Panc1 (cell line): ENCODE results near the gene PECR. TPM values are rescaled to one million over a fixed set of nuclear protein-coding genes. Genes with fewer than 3 reads are reported as not detected.

Experiments
- ATAC-seq: fragments of 200-7000 bp; cut with Tn5 transposase; 2 replicates; pipeline ENCODE4 v1.9.1; 2020; ENCODE audit warnings: mild to moderate bottlenecking, moderate library complexity
- BruUV-seq: library from RNA; stranded (reverse); fragments of 400-500 nt; replicated peaks from 2 replicates; lab custom pipeline; 2021; lab: Mats Ljungman, UMichigan
- CTCF ChIA-PET: fragments of 300-600 bp; sonication (Branson Sonifier 250); formaldehyde crosslinking; loops from one replicate; lab custom pipeline; 2022; ENCODE audit warnings: antibody characterized with exemption; lab: Charles Lee
- POLR2A ChIA-PET: fragments of 300-600 bp; sonication (Branson Sonifier 250); formaldehyde crosslinking; loops from one replicate; lab custom pipeline; 2022; ENCODE audit warnings: antibody characterized with exemption; lab: Charles Lee
- DNase-seq: peaks from one replicate; pipeline ENCODE4 v3.0.0-alpha.2; 2010; ENCODE audit warnings: low read depth, low spot score
- H3K27ac ChIP-seq: 2 replicates; pipeline ENCODE4 v1.5.1; 2011; ENCODE audit warnings: mild to moderate bottlenecking, low read length, inconsistent platforms
- H3K27me3 ChIP-seq: fragments of 200-500 bp; sonication (Bioruptor generic); 2 replicates; pipeline ENCODE4 v1.6.0; 2014; ENCODE audit warnings: low read length, inconsistent platforms; ENCODE audit not compliant: control insufficient read depth, insufficient read depth
- H3K36me3 ChIP-seq: fragments of 200-500 bp; sonication (Bioruptor generic); 2 replicates; pipeline ENCODE4 v1.5.1; 2014; ENCODE audit warnings: inconsistent platforms, mild to moderate bottlenecking, low read length, moderate library complexity; ENCODE audit not compliant: control insufficient read depth, insufficient read depth
- H3K4me1 ChIP-seq: 2 replicates; pipeline ENCODE4 v1.5.1; 2011; ENCODE audit warnings: inconsistent platforms, mild to moderate bottlenecking, low read length, moderate library complexity; ENCODE audit not compliant: control insufficient read depth, insufficient read depth
- H3K4me3 ChIP-seq, 2 experiments: 2 replicates each; pipeline ENCODE4 v1.5.1; 2011 to 2012; ENCODE audit warnings: low read depth in 2 of 2, low read length in 2 of 2, mild to moderate bottlenecking in 2 of 2, inconsistent platforms in 1 of 2, moderate library complexity in 1 of 2
- H3K9me3 ChIP-seq: fragments of 200-500 bp; sonication (Bioruptor generic); 2 replicates; pipeline ENCODE4 v1.5.1; 2014; ENCODE audit warnings: low read depth, mild to moderate bottlenecking, inconsistent platforms, low read length, moderate library complexity; ENCODE audit not compliant: control insufficient read depth, insufficient read depth
- CTCF ChIP-seq: fragments of 450-650 bp; IDR thresholded peaks from 2 replicates; pipeline ENCODE4 v1.5.1; 2017; ENCODE audit warnings: mild to moderate bottlenecking
- POLR2AphosphoS5 ChIP-seq: IDR thresholded peaks from 2 replicates; pipeline ENCODE4 v1.6.1; 2012; ENCODE audit warnings: mild to moderate bottlenecking, low read depth, low read length, moderate library complexity
- SIN3A ChIP-seq: IDR thresholded peaks from 2 replicates; pipeline ENCODE4 v1.6.1; 2012; ENCODE audit warnings: low read depth, mild to moderate bottlenecking, low read length, moderate library complexity, borderline replicate concordance; ENCODE audit not compliant: insufficient read depth
- TCF7L2 ChIP-seq: IDR thresholded peaks from 2 replicates; pipeline ENCODE4 v1.6.1; 2011; ENCODE audit warnings: mild to moderate bottlenecking, low read depth, low read length, inconsistent platforms
- in situ Hi-C: cut with HindIII; loops from 2 replicates; pipeline ENCODE4 v1.10.0; 2016; ENCODE audit warnings: low sequenced_read_pairs, low pct_unique_long_range_greater_than_20kb
- intact Hi-C: fragments of 100-400 bp; cut with micrococcal nuclease; formaldehyde crosslinking; loops from one replicate; pipeline ENCODE4 v1.10.0; 2022; ENCODE audit not compliant: unreplicated experiment
- total RNA-seq: library from RNA; stranded (reverse); gene quantifications from one replicate; pipeline ENCODE4 v1.2.1, GENCODE V29; 2021; ENCODE audit not compliant: unreplicated experiment
- TF ChIP-seq, protein P1 (sequence below), 2 experiments: IDR thresholded peaks; 2 replicates each; pipeline ENCODE4 v1.6.1; 2011 to 2012; ENCODE audit warnings: low read depth in 2 of 2, control low read depth in 1 of 2, low read length in 1 of 2, mild to moderate bottlenecking in 1 of 2, moderate library complexity in 1 of 2; ENCODE audit not compliant: insufficient read depth in 1 of 2

PECR gene
- total RNA-seq, 1 experiment from 2014 or later: 16.5 TPM

DNA sequence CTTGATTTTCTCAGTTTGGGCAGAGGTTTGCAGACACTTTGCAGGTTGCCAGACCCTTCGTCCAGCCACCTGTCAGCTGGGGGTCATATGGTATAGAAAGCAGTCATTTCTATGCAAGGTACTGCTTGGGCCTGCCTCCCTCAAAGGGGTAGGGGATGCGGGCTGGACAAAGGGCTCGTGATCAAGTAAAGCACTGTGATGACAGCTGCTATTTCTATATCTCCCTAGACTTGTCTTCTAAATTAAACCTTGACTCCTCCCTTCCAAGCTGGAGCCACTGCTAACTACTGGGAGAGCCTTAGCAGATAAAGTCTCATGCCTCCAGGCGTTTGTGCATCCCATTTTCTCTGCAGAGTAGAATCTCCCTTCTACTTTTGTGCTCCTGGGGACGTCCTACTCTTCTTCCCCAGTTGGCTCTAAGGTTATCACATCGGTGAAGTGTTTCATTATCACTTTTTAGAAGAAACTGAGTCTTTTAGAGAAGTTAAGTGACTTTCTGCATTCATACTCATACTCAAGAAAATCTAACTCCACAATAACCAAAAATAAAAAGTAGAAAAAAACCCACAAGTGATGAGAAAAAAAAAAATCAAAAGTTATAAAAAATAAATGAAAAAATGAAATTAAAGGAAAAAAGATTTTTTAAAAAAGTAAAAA, 26.8 kb upstream of the PECR start:
- Histone ChIP-seq H3K4me1 (peaks cover 32% of the 10 kb centered on the region), H3K27ac (peak overlapping the region; percentile 98), H3K9me3 (no peaks in the 10 kb centered on the region), H3K27me3 (no peaks in the 10 kb centered on the region), H3K36me3 (peaks cover 34% of the 10 kb centered on the region), H3K4me3 (peak overlapping the region; percentile 44 to 64)
- TSS peak; percentile 100 for BruUV-seq
- CTCF ChIA-PET: interaction anchor here (1.1 kb wide), 1 partner anchor 18 kb away, joined by 3 read pairs; no protein-coding TSS in a partner anchor
- POLR2A ChIA-PET: interaction anchor here (0.5 to 0.7 kb wide), 4 partner anchors 54 to 1299 kb away, joined by 5 to 12 read pairs (median 6); partner anchors contain the start of gene BARD1
- in situ Hi-C loops (no loop called here), intact Hi-C loops (no loop called here)
- no peak for DNase-seq
- no peak for ATAC-seq
- TF ChIP-seq TCF7L2: no peak
- TF ChIP-seq POLR2AphosphoS5: no peak; the same call in 1 of the 2 replicates
- no peak for TF ChIP-seq SIN3A
- TF ChIP-seq CTCF: no peak
- TF ChIP-seq, protein P1, sequence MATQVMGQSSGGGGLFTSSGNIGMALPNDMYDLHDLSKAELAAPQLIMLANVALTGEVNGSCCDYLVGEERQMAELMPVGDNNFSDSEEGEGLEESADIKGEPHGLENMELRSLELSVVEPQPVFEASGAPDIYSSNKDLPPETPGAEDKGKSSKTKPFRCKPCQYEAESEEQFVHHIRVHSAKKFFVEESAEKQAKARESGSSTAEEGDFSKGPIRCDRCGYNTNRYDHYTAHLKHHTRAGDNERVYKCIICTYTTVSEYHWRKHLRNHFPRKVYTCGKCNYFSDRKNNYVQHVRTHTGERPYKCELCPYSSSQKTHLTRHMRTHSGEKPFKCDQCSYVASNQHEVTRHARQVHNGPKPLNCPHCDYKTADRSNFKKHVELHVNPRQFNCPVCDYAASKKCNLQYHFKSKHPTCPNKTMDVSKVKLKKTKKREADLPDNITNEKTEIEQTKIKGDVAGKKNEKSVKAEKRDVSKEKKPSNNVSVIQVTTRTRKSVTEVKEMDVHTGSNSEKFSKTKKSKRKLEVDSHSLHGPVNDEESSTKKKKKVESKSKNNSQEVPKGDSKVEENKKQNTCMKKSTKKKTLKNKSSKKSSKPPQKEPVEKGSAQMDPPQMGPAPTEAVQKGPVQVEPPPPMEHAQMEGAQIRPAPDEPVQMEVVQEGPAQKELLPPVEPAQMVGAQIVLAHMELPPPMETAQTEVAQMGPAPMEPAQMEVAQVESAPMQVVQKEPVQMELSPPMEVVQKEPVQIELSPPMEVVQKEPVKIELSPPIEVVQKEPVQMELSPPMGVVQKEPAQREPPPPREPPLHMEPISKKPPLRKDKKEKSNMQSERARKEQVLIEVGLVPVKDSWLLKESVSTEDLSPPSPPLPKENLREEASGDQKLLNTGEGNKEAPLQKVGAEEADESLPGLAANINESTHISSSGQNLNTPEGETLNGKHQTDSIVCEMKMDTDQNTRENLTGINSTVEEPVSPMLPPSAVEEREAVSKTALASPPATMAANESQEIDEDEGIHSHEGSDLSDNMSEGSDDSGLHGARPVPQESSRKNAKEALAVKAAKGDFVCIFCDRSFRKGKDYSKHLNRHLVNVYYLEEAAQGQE (IDR thresholded peaks at IDR 0.05; ENCODE audit: insufficient read depth in 1 of 2, low read depth in 2 of 2, low read length in 1 of 2): no peak

GRCh38 chr2:216107760-216108159, 26.2 kb upstream of the PECR start:
- in situ Hi-C loops: no loop called here
- TF ChIP-seq CTCF: no peak
- TF ChIP-seq SIN3A: no peak
- no peak for TF ChIP-seq POLR2AphosphoS5
- no peak for TF ChIP-seq TCF7L2
- TF ChIP-seq, protein P1 (IDR thresholded peaks at IDR 0.05; ENCODE audit: insufficient read depth in 1 of 2, low read depth in 2 of 2, low read length in 1 of 2): no peak
- Histone ChIP-seq H3K4me1 (peaks cover 30% of the 10 kb centered on the region), H3K27ac (peak overlapping the region; percentile 98), H3K27me3 (no peaks in the 10 kb centered on the region), H3K4me3 (peak overlapping the region in 1 of 2 experiments; percentile 44; a peak in 2 of 4 replicates), H3K36me3 (peaks cover 27% of the 10 kb centered on the region), H3K9me3 (no peaks in the 10 kb centered on the region)
- POLR2A ChIA-PET: no interaction called here
- CTCF ChIA-PET: no interaction called here
- no TSS peak for BruUV-seq
- DNase-seq: no peak
- no peak for ATAC-seq
- intact Hi-C loops: no loop called here
